ENCODE results near the gene TBKBP1. TPM values are rescaled to one million over a fixed set of nuclear protein-coding genes. Genes with fewer than 3 reads are reported as not detected.
A peak's percentile ranks its signal among the peaks of the same experiment; 100 is the strongest.

Gene TBKBP1
- total RNA-seq, 1 donor from 2014 or later: 18.3 TPM

- no peak for TF ChIP-seq CTCF (conservative IDR thresholded peaks at IDR 0.05)
- Mint-ChIP-seq H3K4me3 (peak overlapping the region; percentile 81), H3K4me1 (peaks cover 35% of the 10 kb centered on the region), H3K27ac (ENCODE audit: unreplicated experiment) (peak overlapping the region; percentile 13), H3K9me3 (no peaks in the 10 kb centered on the region), H3K36me3 (ENCODE audit: low read depth) (no peaks in the 10 kb centered on the region), H3K27me3 (ENCODE audit: low read depth) (no peaks in the 10 kb centered on the region)
- no peak for DNase-seq (ENCODE audit: low read depth, low spot score)
Observed at GRCh38 chr17:47696717-47697642, 3.0 kb downstream of the TBKBP1 start.

DNA sequence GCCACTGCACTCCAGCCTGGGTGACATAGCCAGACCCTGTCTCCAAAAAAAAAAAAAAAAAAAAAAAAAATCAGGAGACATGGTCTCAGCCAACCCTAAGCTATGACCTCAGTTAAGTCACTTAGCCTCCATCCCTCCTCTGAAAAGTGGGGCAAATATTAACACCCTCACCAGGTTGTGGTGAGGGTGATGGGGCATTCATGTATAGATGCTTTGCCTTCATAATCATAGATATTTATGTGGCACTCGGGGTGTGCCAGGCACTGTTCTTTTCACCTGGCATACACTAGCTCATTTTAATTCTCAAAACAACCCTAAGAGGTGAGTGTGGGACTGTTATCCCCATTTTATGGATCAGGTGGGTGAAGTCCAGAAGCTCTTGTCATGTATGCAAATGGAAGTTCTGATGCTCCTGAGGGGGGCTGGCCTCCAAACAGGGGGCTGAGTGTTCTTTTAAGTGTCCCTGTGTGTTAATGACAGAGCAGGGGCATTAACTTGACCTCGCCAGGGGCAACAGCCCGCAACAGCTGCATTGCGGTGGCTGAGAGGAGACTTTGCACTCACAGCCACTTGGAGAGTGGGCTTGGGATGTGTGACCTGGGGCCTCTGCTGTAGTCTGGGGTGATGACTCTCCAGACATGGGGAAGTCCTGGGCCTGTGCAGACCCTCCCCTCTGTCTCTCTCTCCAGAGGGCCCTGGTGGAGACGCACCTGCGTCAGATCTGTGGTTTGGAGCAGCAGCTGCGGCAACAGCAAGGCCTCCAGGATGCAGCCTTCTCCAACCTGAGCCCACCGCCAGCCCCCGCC, 4.1 kb downstream of the TBKBP1 start:
- peak overlapping the region; percentile 66 for H3K4me3 Mint-ChIP-seq
- no peaks in the 10 kb centered on the region for H3K27me3 Mint-ChIP-seq (ENCODE audit: low read depth)
- no peak for DNase-seq (ENCODE audit: low read depth, low spot score)
- peak overlapping the region; percentile 27 for H3K27ac Mint-ChIP-seq (ENCODE audit: unreplicated experiment)
- TF ChIP-seq CTCF (conservative IDR thresholded peaks at IDR 0.05): no peak
- H3K9me3 Mint-ChIP-seq: no peaks in the 10 kb centered on the region
- H3K4me1 Mint-ChIP-seq: peaks cover 31% of the 10 kb centered on the region
- H3K36me3 Mint-ChIP-seq (ENCODE audit: low read depth): no peaks in the 10 kb centered on the region

DNA sequence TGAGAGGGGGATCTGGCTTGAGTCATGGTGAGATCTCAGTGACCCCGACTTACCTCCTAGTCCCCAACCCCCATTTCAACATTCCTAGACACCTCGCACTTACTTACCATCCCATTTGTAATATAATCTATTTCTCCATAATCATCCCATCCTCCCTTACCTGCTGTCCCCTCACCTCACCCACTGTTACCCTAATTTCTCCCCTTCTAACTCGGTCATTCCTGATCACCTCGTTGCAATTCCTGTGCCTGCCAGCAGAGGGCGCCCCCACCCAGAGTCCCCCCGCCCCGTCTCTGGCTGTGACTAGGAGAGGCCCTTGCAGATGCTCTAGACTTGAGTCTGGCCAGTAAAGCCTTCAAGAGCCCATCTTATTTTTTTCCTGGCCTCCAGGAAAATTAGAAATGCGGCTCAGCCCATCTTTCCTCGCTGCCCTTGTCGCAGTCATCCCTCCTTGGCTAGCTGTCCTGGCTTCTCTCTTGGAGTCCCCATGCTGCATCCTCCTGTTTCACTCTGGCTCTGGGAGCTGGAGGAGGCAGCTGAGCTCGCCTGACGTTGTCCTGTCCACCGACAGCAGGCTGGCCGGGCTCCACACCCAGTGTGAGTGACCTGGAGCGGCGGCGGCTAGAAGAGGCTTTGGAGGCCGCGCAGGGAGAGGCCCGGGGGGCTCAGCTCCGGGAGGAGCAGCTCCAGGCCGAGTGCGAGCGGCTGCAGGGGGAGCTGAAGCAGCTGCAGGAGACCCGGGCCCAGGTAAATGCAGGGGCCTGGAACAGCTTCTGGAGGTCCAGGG, 5.0 kb downstream of the TBKBP1 start:
- peak; percentile 99 for TF ChIP-seq CTCF (conservative IDR thresholded peaks at IDR 0.05)
- Mint-ChIP-seq H3K4me3 (peak overlapping the region; percentile 82), H3K27me3 (ENCODE audit: low read depth) (no peaks in the 10 kb centered on the region), H3K36me3 (ENCODE audit: low read depth) (no peaks in the 10 kb centered on the region), H3K4me1 (peaks cover 31% of the 10 kb centered on the region), H3K9me3 (no peaks in the 10 kb centered on the region), H3K27ac (ENCODE audit: unreplicated experiment) (no peak overlapping the region)
- DNase-seq (ENCODE audit: low read depth, low spot score): peak; percentile 76

DNA sequence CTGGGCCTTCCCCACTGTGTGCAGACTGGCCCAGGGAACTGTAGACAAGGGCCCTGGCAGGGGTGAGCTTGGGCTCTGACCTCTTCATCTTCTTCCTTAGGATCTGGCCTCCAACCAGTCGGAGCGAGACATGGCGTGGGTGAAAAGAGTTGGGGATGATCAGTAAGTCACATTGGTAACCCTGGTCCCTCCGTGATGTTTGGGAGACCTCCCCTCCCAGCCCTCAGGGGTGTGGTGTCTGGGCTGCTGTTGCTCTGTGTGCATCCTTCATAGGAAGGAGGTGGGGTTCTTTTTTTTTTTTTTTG, 5.5 kb downstream of the TBKBP1 start:
- Mint-ChIP-seq H3K4me3 (no peak overlapping the region), H3K27me3 (ENCODE audit: low read depth) (no peaks in the 10 kb centered on the region), H3K36me3 (ENCODE audit: low read depth) (no peaks in the 10 kb centered on the region), H3K4me1 (peaks cover 33% of the 10 kb centered on the region), H3K27ac (ENCODE audit: unreplicated experiment) (no peak overlapping the region), H3K9me3 (no peaks in the 10 kb centered on the region)
- no peak for TF ChIP-seq CTCF (conservative IDR thresholded peaks at IDR 0.05)
- DNase-seq (ENCODE audit: low read depth, low spot score): no peak

All from neural crest cell (in vitro differentiated cells).